Measurements from ENCODE around the gene ADM5. TPM values are rescaled to one million over a fixed set of nuclear protein-coding genes. Genes with fewer than 3 reads are reported as not detected.

The ADM5 gene
- total RNA-seq, 1 experiment from 2014 or later, result 13.5 TPM

DNA sequence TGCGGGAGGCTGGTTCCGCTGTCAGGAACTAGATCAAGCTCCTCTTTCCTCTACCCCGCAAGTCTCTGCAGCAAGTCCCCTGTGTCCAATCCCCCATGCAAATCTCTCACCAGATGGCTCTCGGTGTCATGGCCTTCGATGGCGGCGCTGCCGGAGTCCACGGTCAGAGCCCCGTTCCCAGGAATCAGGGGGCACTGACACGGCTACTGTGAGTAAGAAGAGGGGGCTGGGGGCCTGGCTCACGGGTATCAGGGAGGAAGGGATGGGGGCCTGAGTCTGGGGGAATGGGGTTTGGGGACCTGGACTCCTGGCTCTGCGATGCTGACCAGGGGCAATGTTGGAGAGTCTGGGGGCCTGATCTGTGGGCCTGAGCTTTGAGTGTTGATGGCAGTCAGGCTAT lies 43.4 kb upstream of the ADM5 start:
- no CpG with 5 or more reads among the region's 13 CpGs for WGBS (ENCODE audit: extremely low coverage, insufficient read length, low lambda C conversion rate)
- Histone ChIP-seq H4K91ac (ENCODE audit: insufficient read length, low read depth, low read length) (no peak overlapping the region), H3K14ac (ENCODE audit: insufficient read depth, low read length) (no peak overlapping the region), H3K4me2 (ENCODE audit: insufficient read depth, insufficient read length, low read length) (no peak overlapping the region), H3K79me2 (ENCODE audit: insufficient read depth, low read length) (peaks cover 9% of the 10 kb centered on the region), H3K9ac (ENCODE audit: extremely low read depth, insufficient read length, low read length) (no peak overlapping the region), H4K20me1 (ENCODE audit: control insufficient read depth, insufficient read depth, insufficient read length) (no peaks in the 10 kb centered on the region), H2BK15ac (ENCODE audit: low read depth, low read length) (no peak overlapping the region), H3K27me3 (ENCODE audit: insufficient read depth, low read length) (no peaks in the 10 kb centered on the region), H2BK20ac (ENCODE audit: low read depth, low read length, poor library complexity, severe bottlenecking) (no peak overlapping the region), H3K27ac (ENCODE audit: insufficient read length, low read depth, low read length) (no peak overlapping the region), H3K56ac (ENCODE audit: insufficient read length, low read depth, low read length) (no peak overlapping the region), H3K4ac (ENCODE audit: low read depth, low read length) (no peak overlapping the region), H3K23me2 (ENCODE audit: insufficient read length, low read depth, low read length, poor library complexity, severe bottlenecking) (peaks cover 10% of the 10 kb centered on the region), H3K18ac (ENCODE audit: insufficient read length, low read depth, low read length) (no peak overlapping the region), H2BK120ac (ENCODE audit: low read depth, low read length, poor library complexity, severe bottlenecking) (no peak overlapping the region), H4K5ac (ENCODE audit: insufficient read length, low read depth, low read length) (no peak overlapping the region), H2AK5ac (ENCODE audit: insufficient read length, low read length) (no peak overlapping the region), H3K9me3 (ENCODE audit: control insufficient read depth, low read depth, low read length) (no peaks in the 10 kb centered on the region), H3K79me1 (ENCODE audit: insufficient read depth, low read depth, low read length, poor library complexity, severe bottlenecking) (peaks cover 13% of the 10 kb centered on the region), H2BK12ac (ENCODE audit: insufficient read length, low read depth, low read length) (no peak overlapping the region), H3K4me1 (ENCODE audit: insufficient read depth, low read length) (no peaks in the 10 kb centered on the region; the same call in 1 of the 2 replicates), H3T11ph (ENCODE audit: low read length) (no peak overlapping the region), H4K8ac (replicated peaks; ENCODE audit: insufficient read length, low read depth, low read length) (no peak overlapping the region), H2AFZ (ENCODE audit: low read length) (no peak overlapping the region), H2BK5ac (ENCODE audit: insufficient read length, low read length) (no peak overlapping the region), H3K23ac (ENCODE audit: insufficient read length, low read depth, low read length) (no peak overlapping the region)
- H3K9me3 Mint-ChIP-seq, result no peaks in the 10 kb centered on the region; a peak in 2 of 5 replicates
- no peaks in the 10 kb centered on the region for H3K27me3 Mint-ChIP-seq (ENCODE audit: low read depth)
- peaks cover 24 to 60% (median 48%) of the 10 kb centered on the region in 3 experiments for H3K36me3 Mint-ChIP-seq (ENCODE audit: insufficient read depth in 1 of 3, low read depth in 3 of 3)
- H3K4me1 Mint-ChIP-seq, result peaks cover 26 to 33% of the 10 kb centered on the region in 2 experiments
- TF ChIP-seq CTCF (conservative IDR thresholded peaks at IDR 0.05), result no peak
- no peak overlapping the region for H3K4me3 Mint-ChIP-seq
- no peak for DNase-seq
- peak overlapping the region in 1 of 3 experiments; percentile 53; a peak in 1 of 7 replicates for H3K27ac Mint-ChIP-seq

All from H9 (cell line).